ENCODE measurements around the gene ANKRD6. TPM values are rescaled to one million over a fixed set of nuclear protein-coding genes. Genes with fewer than 3 reads are reported as not detected.
A peak's percentile ranks its signal among the peaks of the same experiment; 100 is the strongest.

Gene ANKRD6
- total RNA-seq, 1 experiment from 2014 or later: 2.4 TPM

GRCh38 chr6:89610149-89610642, 177.2 kb downstream of the ANKRD6 start:
- in situ Hi-C loops (cut with HindIII; ENCODE audit: low pct_unique_long_range_greater_than_20kb, low sequenced_read_pairs) (no loop called here), intact Hi-C loops (cut with micrococcal nuclease; ENCODE audit: unreplicated experiment) (loop anchor here (1.0 kb wide), 1 partner anchor 177 kb away; the partner anchor contains the start of gene ANKRD6)
- no peak overlapping the region for H3K27ac ChIP-seq (ENCODE audit: low read length)
- no peaks in the 10 kb centered on the region for H3K4me1 ChIP-seq (ENCODE audit: control insufficient read depth, insufficient read depth, low read length)
- H3K27me3 ChIP-seq (ENCODE audit: control insufficient read depth, insufficient read depth, low read length): no peaks in the 10 kb centered on the region
- ChIA-PET CTCF (interaction anchor here (1.2 kb wide), 1 partner anchor 178 kb away, joined by 3 read pairs; no protein-coding TSS in a partner anchor), POLR2A (interaction anchor here (0.7 kb wide), 1 partner anchor 292 kb away, joined by 7 read pairs; no protein-coding TSS in a partner anchor)
- peak; percentile 86 for ATAC-seq
- TF ChIP-seq REST (IDR thresholded peaks at IDR 0.05; ENCODE audit: insufficient read depth in 1 of 2, low read depth in 2 of 2, low read length in 1 of 2) (no peak), CTCF (IDR thresholded peaks at IDR 0.05) (peak; percentile 93), POLR2AphosphoS5 (IDR thresholded peaks at IDR 0.05; ENCODE audit: low read depth, low read length) (no peak), TCF7L2 (IDR thresholded peaks at IDR 0.05; ENCODE audit: low read depth, low read length) (no peak), SIN3A (IDR thresholded peaks at IDR 0.05; ENCODE audit: borderline replicate concordance, insufficient read depth, low read depth, low read length) (no peak)
- no peaks in the 10 kb centered on the region; the same call in 1 of the 2 replicates for H3K36me3 ChIP-seq (ENCODE audit: control insufficient read depth, insufficient read depth, low read length)
- no peak overlapping the region for H3K4me3 ChIP-seq (ENCODE audit: low read depth in 2 of 2, low read length in 2 of 2)
- DNase-seq (ENCODE audit: low read depth, low spot score): peak; percentile 17
- BruUV-seq (replicated peaks): no TSS peak
- H3K9me3 ChIP-seq (ENCODE audit: control insufficient read depth, insufficient read depth, low read depth, low read length): no peaks in the 10 kb centered on the region

- no peak for TF ChIP-seq SIN3A (IDR thresholded peaks at IDR 0.05; ENCODE audit: borderline replicate concordance, insufficient read depth, low read depth, low read length)
- no peak for TF ChIP-seq POLR2AphosphoS5 (IDR thresholded peaks at IDR 0.05; ENCODE audit: low read depth, low read length)
- TF ChIP-seq REST (IDR thresholded peaks at IDR 0.05; ENCODE audit: insufficient read depth in 1 of 2, low read depth in 2 of 2, low read length in 1 of 2): no peak
- no peak for TF ChIP-seq TCF7L2 (IDR thresholded peaks at IDR 0.05; ENCODE audit: low read depth, low read length)
- TF ChIP-seq CTCF (IDR thresholded peaks at IDR 0.05): no peak
- Histone ChIP-seq H3K36me3 (ENCODE audit: control insufficient read depth, insufficient read depth, low read length) (no peaks in the 10 kb centered on the region; the same call in 1 of the 2 replicates), H3K27me3 (ENCODE audit: control insufficient read depth, insufficient read depth, low read length) (no peaks in the 10 kb centered on the region), H3K4me1 (ENCODE audit: control insufficient read depth, insufficient read depth, low read length) (no peaks in the 10 kb centered on the region), H3K9me3 (ENCODE audit: control insufficient read depth, insufficient read depth, low read depth, low read length) (no peaks in the 10 kb centered on the region), H3K27ac (ENCODE audit: low read length) (no peak overlapping the region), H3K4me3 (ENCODE audit: low read depth in 2 of 2, low read length in 2 of 2) (no peak overlapping the region)
- ATAC-seq: no peak
- ChIA-PET CTCF (interaction anchor here (0.7 kb wide), 1 partner anchor 629 kb away, joined by 5 read pairs; no protein-coding TSS in a partner anchor), POLR2A (no interaction called here)
- intact Hi-C loops (cut with micrococcal nuclease; ENCODE audit: unreplicated experiment) (no loop called here), in situ Hi-C loops (cut with HindIII; ENCODE audit: low pct_unique_long_range_greater_than_20kb, low sequenced_read_pairs) (no loop called here)
- no peak for DNase-seq (ENCODE audit: low read depth, low spot score)
- no TSS peak for BruUV-seq (replicated peaks)
Observed at GRCh38 chr6:89611666-89612065, 178.7 kb downstream of the ANKRD6 start.
